ENCODE measurements around the gene FHOD3. TPM values are rescaled to one million over a fixed set of nuclear protein-coding genes. Genes with fewer than 3 reads are reported as not detected.

FHOD3 gene
- total RNA-seq, 4 donors from 2014 or later, result 24.1 to 51.4 (median 33.8) TPM

GRCh38 chr18:36496022-36496421 lies 198.5 kb downstream of the FHOD3 start:
- no peak for TF ChIP-seq POLR2AphosphoS5 (IDR thresholded peaks at IDR 0.05)
- no peak for TF ChIP-seq EP300 (IDR thresholded peaks at IDR 0.05)
- TF ChIP-seq CTCF (IDR thresholded peaks at IDR 0.05), result no peak
- TF ChIP-seq POLR2A (IDR thresholded peaks at IDR 0.05; ENCODE audit: low read depth), result no peak

GRCh38 chr18:36499938-36500337 lies 202.4 kb downstream of the FHOD3 start:
- Histone ChIP-seq H3K4me3 (no peak overlapping the region), H3K4me1 (peaks cover 0 to 12% (median 4%) of the 10 kb centered on the region in 4 donors), H3K36me3 (no peaks in the 10 kb centered on the region), H3K27ac (replicated peaks in 1 of 4) (no peak overlapping the region), H3K9me3 (no peaks in the 10 kb centered on the region), H3K27me3 (no peaks in the 10 kb centered on the region)
- intact Hi-C loops (cut with DNase I), result no loop called here
- 92% methylated on average over 3 of the region's 3 CpGs for WGBS
- DNase-seq (ENCODE audit: extremely low spot score), result no peak
- TF ChIP-seq CTCF (IDR thresholded peaks at IDR 0.05) (no peak), POLR2A (IDR thresholded peaks at IDR 0.05; ENCODE audit: low read depth) (no peak), EP300 (IDR thresholded peaks at IDR 0.05) (no peak), POLR2AphosphoS5 (IDR thresholded peaks at IDR 0.05) (no peak)

More at GRCh38 chr18:36496022-36496421, 198.5 kb downstream of the FHOD3 start:
- Histone ChIP-seq H3K4me3 (no peak overlapping the region), H3K27me3 (no peaks in the 10 kb centered on the region), H3K36me3 (no peaks in the 10 kb centered on the region), H3K4me1 (peaks cover 0 to 12% (median 8%) of the 10 kb centered on the region in 4 donors), H3K27ac (replicated peaks in 1 of 4) (no peak overlapping the region), H3K9me3 (no peaks in the 10 kb centered on the region)
- intact Hi-C loops (cut with DNase I), result no loop called here
- DNase-seq (ENCODE audit: extremely low spot score), result no peak

GRCh38 chr18:36501100-36501499 lies 203.6 kb downstream of the FHOD3 start:
- intact Hi-C loops (cut with DNase I), result no loop called here
- DNase-seq (ENCODE audit: extremely low spot score), result no peak
- no peaks in the 10 kb centered on the region for H3K9me3 ChIP-seq
- no peaks in the 10 kb centered on the region for H3K27me3 ChIP-seq
- TF ChIP-seq POLR2AphosphoS5 (IDR thresholded peaks at IDR 0.05) (no peak), POLR2A (IDR thresholded peaks at IDR 0.05; ENCODE audit: low read depth) (no peak), CTCF (IDR thresholded peaks at IDR 0.05) (no peak)
- WGBS, result 81% methylated on average over 2 of the region's 2 CpGs
- no peak overlapping the region for H3K27ac ChIP-seq (replicated peaks in 1 of 4)
- H3K4me3 ChIP-seq, result no peak overlapping the region
- H3K36me3 ChIP-seq, result peaks cover 0 to 3% (median 0%) of the 10 kb centered on the region in 4 donors
- peaks cover 0 to 12% (median 4%) of the 10 kb centered on the region in 4 donors for H3K4me1 ChIP-seq

GRCh38 chr18:36503477-36503876 lies 206.0 kb downstream of the FHOD3 start:
- H3K4me3 ChIP-seq, result no peak overlapping the region
- peaks cover 0 to 5% (median 0%) of the 10 kb centered on the region in 4 donors for H3K4me1 ChIP-seq
- no peak for DNase-seq (ENCODE audit: extremely low spot score)
- no peaks in the 10 kb centered on the region for H3K27me3 ChIP-seq
- intact Hi-C loops (cut with DNase I), result no loop called here
- H3K27ac ChIP-seq (replicated peaks in 1 of 4), result no peak overlapping the region
- TF ChIP-seq POLR2A (IDR thresholded peaks at IDR 0.05; ENCODE audit: low read depth) (no peak), POLR2AphosphoS5 (IDR thresholded peaks at IDR 0.05) (no peak), CTCF (IDR thresholded peaks at IDR 0.05) (no peak), EP300 (IDR thresholded peaks at IDR 0.05) (no peak)
- 94% methylated on average over 3 of the region's 3 CpGs for WGBS
- peaks cover 0 to 3% (median 0%) of the 10 kb centered on the region in 4 donors for H3K36me3 ChIP-seq
- no peaks in the 10 kb centered on the region for H3K9me3 ChIP-seq

GRCh38 chr18:36504928-36505327 lies 207.4 kb downstream of the FHOD3 start:
- 74% methylated on average over 2 of the region's 2 CpGs for WGBS
- peaks cover 0 to 3% (median 0%) of the 10 kb centered on the region in 4 donors for H3K36me3 ChIP-seq
- H3K4me1 ChIP-seq, result peaks cover 0 to under 1% (median 0%) of the 10 kb centered on the region in 4 donors
- no peak for DNase-seq (ENCODE audit: extremely low spot score)
- H3K27me3 ChIP-seq, result no peaks in the 10 kb centered on the region
- intact Hi-C loops (cut with DNase I), result no loop called here
- TF ChIP-seq EP300 (IDR thresholded peaks at IDR 0.05) (no peak), CTCF (IDR thresholded peaks at IDR 0.05) (no peak), POLR2AphosphoS5 (IDR thresholded peaks at IDR 0.05) (no peak)
- H3K4me3 ChIP-seq, result no peak overlapping the region
- no peak overlapping the region for H3K27ac ChIP-seq (replicated peaks in 1 of 4)
- no peaks in the 10 kb centered on the region for H3K9me3 ChIP-seq

Data from esophagus muscularis mucosa (tissue), 4 donors.